SU-DHL-6 (cell line): ENCODE measurements around the gene ARHGAP29.

Source experiments
- H2AFZ ChIP-seq: fragments of 200-600 bp; sonication (generic); 2 replicates; pipeline ENCODE4 v1.6.1; 2014; ENCODE audit warnings: low read depth, mild to moderate bottlenecking, moderate library complexity, mixed read lengths, antibody characterized with exemption, low read length; ENCODE audit not compliant: severe bottlenecking
- H3F3A ChIP-seq: fragments of 200-600 bp; shearing (Covaris generic); 2 replicates; pipeline ENCODE4 v1.6.0; 2016; ENCODE audit warnings: antibody characterized with exemption, mild to moderate bottlenecking; ENCODE audit not compliant: insufficient read depth
- H3K27ac ChIP-seq: fragments of 200-600 bp; sonication (generic); 2 replicates; pipeline ENCODE4 v1.5.1; 2016; ENCODE audit warnings: low read depth, mild to moderate bottlenecking, low read length, moderate library complexity, mixed read lengths
- H3K27me3 ChIP-seq: fragments of 200-600 bp; sonication (generic), shearing (Covaris generic); 2 replicates; pipeline ENCODE4 v1.6.0; 2014; ENCODE audit warnings: mild to moderate bottlenecking, low read length
- H3K36me3 ChIP-seq: fragments of 200-600 bp; sonication (generic); 2 replicates; pipeline ENCODE4 v1.6.1; 2014; ENCODE audit warnings: mild to moderate bottlenecking, low read length, mixed read lengths
- H3K4me2 ChIP-seq: fragments of 300-600, 200-600 bp; shearing (Covaris generic), sonication (generic); 2 replicates; pipeline ENCODE4 v1.6.0; 2014; ENCODE audit warnings: low read length, low read depth, mild to moderate bottlenecking; ENCODE audit not compliant: poor library complexity, severe bottlenecking
- H3K4me3 ChIP-seq: fragments of 200-600 bp; sonication (generic); 2 replicates; pipeline ENCODE4 v1.5.1; 2014; ENCODE audit warnings: antibody characterized with exemption, low read length, mild to moderate bottlenecking, mixed read lengths; ENCODE audit not compliant: insufficient read depth, poor library complexity, severe bottlenecking
- H3K79me2 ChIP-seq: fragments of 200-600 bp; sonication (generic); 2 replicates; pipeline ENCODE4 v1.6.1; 2014; ENCODE audit warnings: mild to moderate bottlenecking, low read length, moderate library complexity; ENCODE audit not compliant: insufficient read depth
- H3K9ac ChIP-seq: fragments of 200-600 bp; sonication (generic); 2 replicates; pipeline ENCODE4 v1.7.0; 2014; ENCODE audit warnings: mild to moderate bottlenecking, low read length
- H3K9me2 ChIP-seq: fragments of 200-600 bp; sonication (generic); replicated peaks from 2 replicates; pipeline ENCODE4 v1.6.1; 2014; ENCODE audit warnings: low read length; ENCODE audit not compliant: insufficient read depth
- H3K9me3 ChIP-seq: fragments of 200-600 bp; sonication (generic); 2 replicates; pipeline ENCODE4 v1.6.1; 2014; ENCODE audit warnings: low read length, mixed read lengths; ENCODE audit not compliant: insufficient read depth
- H4K20me1 ChIP-seq: fragments of 200-600 bp; sonication (generic); 2 replicates; pipeline ENCODE4 v1.6.1; 2014; ENCODE audit warnings: low read depth, mild to moderate bottlenecking, antibody characterized with exemption, low read length, moderate library complexity, mixed read lengths
- CTCF ChIP-seq: fragments of 200-600 bp; sonication (generic); IDR thresholded peaks from one replicate; pipeline ENCODE4 v1.5.1; 2017; ENCODE audit warnings: antibody characterized with exemption, mild to moderate bottlenecking, low read length, moderate library complexity; ENCODE audit not compliant: insufficient read depth, poor library complexity, severe bottlenecking
- EZH2phosphoT487 ChIP-seq: fragments of 200-600 bp; sonication (generic), shearing (Covaris generic); conservative IDR thresholded peaks from 2 replicates; pipeline ENCODE4 v1.6.1; 2018; ENCODE audit warnings: mild to moderate bottlenecking, antibody characterized with exemption, low read length, moderate library complexity, mixed read lengths

ARHGAP29 gene

GRCh38 chr1:94257444-94257843, 20.1 kb upstream of the ARHGAP29 start:
- H3F3A ChIP-seq = no peaks in the 10 kb centered on the region
- no peak overlapping the region for H3K27ac ChIP-seq
- 0 out of 2 replicates have a peak, but pooled peaks cover 3% of the 10 kb centered on the region for H3K27me3 ChIP-seq

DNA sequence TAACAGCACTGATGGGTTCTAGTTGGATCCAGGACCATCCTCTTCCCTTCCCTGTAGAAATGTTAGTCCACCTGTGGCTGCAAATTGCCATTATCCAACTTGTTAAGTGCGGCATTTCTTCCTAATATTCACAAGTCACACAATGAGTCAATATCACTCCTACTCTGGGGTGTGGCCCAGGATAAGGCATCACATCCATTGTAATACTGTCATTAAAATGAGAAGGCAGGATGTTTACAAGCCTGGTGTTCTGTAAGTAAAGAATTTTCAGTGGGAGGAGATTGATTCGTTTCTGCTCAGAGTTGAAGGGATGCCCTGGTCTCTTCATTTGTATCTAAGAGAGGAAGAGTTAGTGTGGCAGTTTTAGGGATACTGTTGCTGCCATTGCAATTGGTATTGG, 18.1 kb upstream of the ARHGAP29 start:
- H3K9me2 ChIP-seq = no peaks in the 10 kb centered on the region
- no peaks in the 10 kb centered on the region for H3K79me2 ChIP-seq
- H3K4me3 ChIP-seq = no peak overlapping the region
- no peak overlapping the region for H2AFZ ChIP-seq
- no peak overlapping the region for H3K4me2 ChIP-seq
- H3K27ac ChIP-seq = no peak overlapping the region
- TF ChIP-seq EZH2phosphoT487 = no peak
- no peak for TF ChIP-seq CTCF
- no peaks in the 10 kb centered on the region for H3F3A ChIP-seq
- H3K9me3 ChIP-seq = no peaks in the 10 kb centered on the region
- H3K9ac ChIP-seq = no peak overlapping the region
- no peaks in the 10 kb centered on the region for H3K36me3 ChIP-seq
- no peaks in the 10 kb centered on the region for H3K27me3 ChIP-seq
- no peaks in the 10 kb centered on the region for H4K20me1 ChIP-seq

More at GRCh38 chr1:94257444-94257843, 20.1 kb upstream of the ARHGAP29 start:
- Histone ChIP-seq H3K9me2 (no peaks in the 10 kb centered on the region), H3K79me2 (no peaks in the 10 kb centered on the region), H4K20me1 (no peaks in the 10 kb centered on the region), H3K4me2 (no peak overlapping the region), H2AFZ (no peak overlapping the region), H3K9ac (no peak overlapping the region), H3K36me3 (no peaks in the 10 kb centered on the region), H3K4me3 (no peak overlapping the region), H3K9me3 (no peaks in the 10 kb centered on the region)
- TF ChIP-seq CTCF (no peak), EZH2phosphoT487 (no peak)

DNA sequence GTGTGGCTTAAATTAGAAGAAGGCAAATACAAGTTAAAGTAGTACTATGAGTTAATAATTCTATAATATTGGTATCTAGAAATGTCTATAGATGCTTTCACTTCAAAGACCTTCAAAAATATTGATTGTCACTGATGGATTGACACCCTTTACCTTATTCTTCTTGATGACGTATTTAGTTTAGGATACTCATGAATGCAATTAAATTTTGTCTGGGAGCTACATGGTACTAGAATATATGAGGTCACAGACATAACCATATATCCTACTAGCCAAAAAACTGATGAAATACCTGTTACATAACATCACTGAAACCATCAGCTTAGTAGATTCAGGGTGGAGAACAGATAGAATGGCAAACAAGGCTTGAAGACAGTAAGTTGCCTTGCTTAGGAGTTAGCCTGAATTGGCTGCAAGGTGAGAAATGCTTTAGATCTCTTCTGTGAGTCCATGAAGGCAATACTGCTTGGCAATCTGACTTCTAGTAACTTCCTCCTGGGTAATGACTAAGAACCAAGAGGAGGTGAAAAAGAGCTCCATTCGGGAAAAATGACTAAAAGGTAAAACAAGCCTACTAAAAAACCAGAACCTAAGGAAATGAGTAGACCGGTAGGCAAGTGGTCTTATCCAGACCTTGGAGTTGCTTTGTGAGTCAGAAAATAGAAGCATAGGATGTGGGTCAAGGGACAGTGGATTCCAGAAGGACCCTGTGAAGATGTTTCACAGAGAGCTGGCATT, 16.9 kb upstream of the ARHGAP29 start:
- H3K27ac ChIP-seq = no peak overlapping the region
- no peaks in the 10 kb centered on the region for H4K20me1 ChIP-seq
- no peaks in the 10 kb centered on the region for H3K79me2 ChIP-seq
- no peak overlapping the region for H3K4me3 ChIP-seq
- no peaks in the 10 kb centered on the region for H3K9me3 ChIP-seq
- no peak overlapping the region for H3K4me2 ChIP-seq
- H2AFZ ChIP-seq = no peak overlapping the region
- no peak for TF ChIP-seq EZH2phosphoT487
- TF ChIP-seq CTCF = no peak
- no peaks in the 10 kb centered on the region for H3K27me3 ChIP-seq
- no peaks in the 10 kb centered on the region for H3K9me2 ChIP-seq
- H3F3A ChIP-seq = no peaks in the 10 kb centered on the region
- no peak overlapping the region for H3K9ac ChIP-seq
- no peaks in the 10 kb centered on the region for H3K36me3 ChIP-seq
